OCI-LY1 (cell line): ENCODE measurements around the gene AGR3.
"Not testable (repeated sequence)": the region's sequence is repeated elsewhere in the genome, so short reads cannot be mapped to it uniquely, and the experiment has no call there.

Experiments used
- H2AFZ ChIP-seq: fragments of 200-600 bp; sonication (generic), shearing (Covaris generic); 2 replicates; pipeline ENCODE4 v1.6.0; 2014; ENCODE audit warnings: antibody characterized with exemption, mild to moderate bottlenecking, low read length
- H3F3A ChIP-seq: fragments of 200-600 bp; sonication (generic), shearing (Covaris generic); 2 replicates; pipeline ENCODE4 v1.6.0; 2014; ENCODE audit warnings: mild to moderate bottlenecking, antibody characterized with exemption, low read length, moderate library complexity; ENCODE audit not compliant: insufficient read depth
- H3K27ac ChIP-seq: fragments of 200-600 bp; sonication (generic); 2 replicates; pipeline ENCODE4 v1.5.1; 2014; ENCODE audit warnings: low read length, mixed run types, mild to moderate bottlenecking, low read depth; ENCODE audit not compliant: poor library complexity, severe bottlenecking
- H3K27me3 ChIP-seq: fragments of 200-600 bp; sonication (generic); 2 replicates; pipeline ENCODE4 v1.6.0; 2014; ENCODE audit warnings: antibody characterized with exemption, mild to moderate bottlenecking, low read length, moderate library complexity; ENCODE audit not compliant: insufficient read depth
- H3K36me3 ChIP-seq: fragments of 200-600 bp; sonication (generic); 2 replicates; pipeline ENCODE4 v1.6.1; 2014; ENCODE audit warnings: mild to moderate bottlenecking, antibody characterized with exemption, low read length, moderate library complexity, mixed read lengths; ENCODE audit not compliant: insufficient read depth
- H3K4me1 ChIP-seq: fragments of 200-600 bp; sonication (generic); 2 replicates; pipeline ENCODE4 v1.5.1; 2014; ENCODE audit warnings: mild to moderate bottlenecking, low read length, moderate library complexity; ENCODE audit not compliant: insufficient read depth, severe bottlenecking
- H3K4me2 ChIP-seq: fragments of 200-600 bp; sonication (generic), shearing (Covaris generic); 2 replicates; pipeline ENCODE4 v1.6.1; 2014; ENCODE audit warnings: low read length
- H3K4me3 ChIP-seq: fragments of 200-600 bp; sonication (generic); 2 replicates; pipeline ENCODE4 v1.5.1; 2014; ENCODE audit warnings: low read length, low read depth, mild to moderate bottlenecking, mixed read lengths; ENCODE audit not compliant: poor library complexity, severe bottlenecking
- H3K79me2 ChIP-seq: fragments of 200-600 bp; shearing (Covaris generic); 2 replicates; pipeline ENCODE4 v1.6.1; 2016; ENCODE audit warnings: mixed run types, low read length, mixed read lengths; ENCODE audit not compliant: insufficient read depth
- H3K9ac ChIP-seq: fragments of 200-600 bp; sonication (generic), shearing (Covaris generic); 2 replicates; pipeline ENCODE4 v1.6.1; 2014; ENCODE audit warnings: mild to moderate bottlenecking, low read length, mixed read lengths
- H3K9me2 ChIP-seq: fragments of 200-600 bp; sonication (generic), shearing (Covaris generic); 2 replicates; pipeline ENCODE4 v1.6.1; 2014; ENCODE audit warnings: low read depth, mild to moderate bottlenecking, low read length, mixed read lengths
- H3K9me3 ChIP-seq: fragments of 200-600 bp; shearing (Covaris generic); 2 replicates; pipeline ENCODE4 v1.6.1; 2014; ENCODE audit warnings: low read length, mixed read lengths
- H4K20me1 ChIP-seq: fragments of 200-600 bp; sonication (generic), shearing (Covaris generic); 2 replicates; pipeline ENCODE4 v1.6.0; 2016; ENCODE audit warnings: mild to moderate bottlenecking, low read length; ENCODE audit not compliant: insufficient read depth
- CTCF ChIP-seq: fragments of 200-600 bp; sonication (generic), shearing (Covaris generic); IDR thresholded peaks from 2 replicates; pipeline ENCODE4 v1.5.1; 2017; ENCODE audit warnings: mild to moderate bottlenecking, antibody characterized with exemption, low read length, moderate library complexity, mixed read lengths
- EZH2 ChIP-seq: fragments of 200-600 bp; sonication (generic), shearing (Covaris generic); IDR thresholded peaks from 2 replicates; pipeline ENCODE4 v1.8.0; 2017; ENCODE audit warnings: borderline replicate concordance, mixed run types, mild to moderate bottlenecking, antibody characterized with exemption, low read length, moderate library complexity, mixed read lengths

Gene AGR3

GRCh38 chr7:16867328-16867727 is 14.5 kb downstream of the AGR3 start:
- H3K4me1 ChIP-seq: no peaks in the 10 kb centered on the region
- no peaks in the 10 kb centered on the region for H3K36me3 ChIP-seq
- no peaks in the 10 kb centered on the region for H4K20me1 ChIP-seq
- no peaks in the 10 kb centered on the region for H3F3A ChIP-seq
- no peak for TF ChIP-seq CTCF
- TF ChIP-seq EZH2: no peak
- no peaks in the 10 kb centered on the region for H3K9me3 ChIP-seq
- no peaks in the 10 kb centered on the region; the same call in 1 of the 2 replicates for H3K9me2 ChIP-seq
- H3K9ac ChIP-seq: no peak overlapping the region
- H3K27me3 ChIP-seq: no peaks in the 10 kb centered on the region
- H3K79me2 ChIP-seq: no peaks in the 10 kb centered on the region
- H3K27ac ChIP-seq: no peak overlapping the region
- H2AFZ ChIP-seq: no peak overlapping the region
- no peak overlapping the region for H3K4me2 ChIP-seq
- H3K4me3 ChIP-seq: no peak overlapping the region

- not testable (repeated sequence) for H3K36me3 ChIP-seq, H3K9ac ChIP-seq, H3K79me2 ChIP-seq, H3K27me3 ChIP-seq, H3K4me2 ChIP-seq, H2AFZ ChIP-seq, H3F3A ChIP-seq, H4K20me1 ChIP-seq, H3K4me3 ChIP-seq, H3K27ac ChIP-seq, H3K9me3 ChIP-seq, H3K9me2 ChIP-seq
- H3K4me1 ChIP-seq: peaks cover 27% of the 10 kb centered on the region
Measured at GRCh38 chr7:16853189-16853588, 28.6 kb downstream of the AGR3 start.

- H3K4me1 ChIP-seq: peaks cover 27% of the 10 kb centered on the region
- H3K27ac ChIP-seq: peak overlapping the region; percentile 68
- H4K20me1 ChIP-seq: no peaks in the 10 kb centered on the region
- H3K27me3 ChIP-seq: no peaks in the 10 kb centered on the region
- H3K36me3 ChIP-seq: no peaks in the 10 kb centered on the region
- no peaks in the 10 kb centered on the region for H3K9me2 ChIP-seq
- peak overlapping the region; percentile 8; the same call in 1 of the 2 replicates for H3K4me2 ChIP-seq
- no peak for TF ChIP-seq CTCF
- no peak for TF ChIP-seq EZH2
- H3K4me3 ChIP-seq: no peak overlapping the region
- H3K9me3 ChIP-seq: no peaks in the 10 kb centered on the region
- no peaks in the 10 kb centered on the region for H3F3A ChIP-seq
- H2AFZ ChIP-seq: no peak overlapping the region
- no peak overlapping the region; the same call in 1 of the 2 replicates for H3K9ac ChIP-seq
- H3K79me2 ChIP-seq: no peaks in the 10 kb centered on the region
Measured at GRCh38 chr7:16851829-16852228, 30.0 kb downstream of the AGR3 start.
